Measurements from ENCODE around the gene SLC22A1. TPM values are rescaled to one million over a fixed set of nuclear protein-coding genes. Genes with fewer than 3 reads are reported as not detected.
A peak's percentile ranks its signal among the peaks of the same experiment; 100 is the strongest.
"Not testable (repeated sequence)": the region's sequence is repeated elsewhere in the genome, so short reads cannot be mapped to it uniquely, and the experiment has no call there.

The SLC22A1 gene
- total RNA-seq, 1 donor from 2014 or later: 1.2 TPM

- intact Hi-C loops (cut with DNase I): loop anchor here (5.0 kb wide), 2 partner anchors 208 to 318 kb away; partner anchors contain the start of gene SLC22A3
- Histone ChIP-seq H3K27me3 (no peaks in the 10 kb centered on the region), H3K9me3 (no peaks in the 10 kb centered on the region), H3K4me1 (peaks cover 32% of the 10 kb centered on the region), H3K36me3 (no peaks in the 10 kb centered on the region), H3K4me3 (no peak overlapping the region), H3K27ac (peak overlapping the region; percentile 68)
- no peak for DNase-seq (ENCODE audit: extremely low spot score in 2 of 2)
- TF ChIP-seq POLR2A (IDR thresholded peaks at IDR 0.05) (no peak), POLR2AphosphoS5 (IDR thresholded peaks at IDR 0.05; ENCODE audit: insufficient read depth in 1 of 2, low read depth in 1 of 2) (peak in 1 of 2 donors; percentile 51), CTCF (IDR thresholded peaks at IDR 0.05) (no peak)
These were observed 17.8 kb downstream of the SLC22A1 start for GRCh38 chr6:160139420-160139851.

GRCh38 chr6:160140493-160140892 lies 18.9 kb downstream of the SLC22A1 start:
- Histone ChIP-seq H3K27ac (peak overlapping the region; percentile 68), H3K4me1 (peaks cover 32% of the 10 kb centered on the region)
- DNase-seq (ENCODE audit: extremely low spot score in 2 of 2); H3K36me3 ChIP-seq; intact Hi-C loops (cut with DNase I); H3K27me3 ChIP-seq; H3K9me3 ChIP-seq; H3K4me3 ChIP-seq: not testable (repeated sequence)

- no peaks in the 10 kb centered on the region for H3K36me3 ChIP-seq
- peaks cover 32% of the 10 kb centered on the region for H3K4me1 ChIP-seq
- H3K4me3 ChIP-seq: no peak overlapping the region
- DNase-seq (ENCODE audit: extremely low spot score in 2 of 2): no peak
- intact Hi-C loops (cut with DNase I): no loop called here
- H3K27ac ChIP-seq: peak overlapping the region; percentile 68
- no peaks in the 10 kb centered on the region for H3K9me3 ChIP-seq
- no peaks in the 10 kb centered on the region for H3K27me3 ChIP-seq
- TF ChIP-seq CTCF (IDR thresholded peaks at IDR 0.05) (no peak), POLR2AphosphoS5 (IDR thresholded peaks at IDR 0.05; ENCODE audit: insufficient read depth in 1 of 2, low read depth in 1 of 2) (peak in 1 of 2 donors; percentile 18)
These were observed 19.5 kb downstream of the SLC22A1 start for GRCh38 chr6:160141001-160141726.

GRCh38 chr6:160142115-160142715 lies 20.6 kb downstream of the SLC22A1 start:
- no peaks in the 10 kb centered on the region for H3K36me3 ChIP-seq
- no peaks in the 10 kb centered on the region for H3K27me3 ChIP-seq
- no peak for DNase-seq (ENCODE audit: extremely low spot score in 2 of 2)
- H3K4me3 ChIP-seq: no peak overlapping the region
- peaks cover 32% of the 10 kb centered on the region for H3K4me1 ChIP-seq
- intact Hi-C loops (cut with DNase I): no loop called here
- H3K27ac ChIP-seq: peak overlapping the region; percentile 68
- TF ChIP-seq POLR2A (IDR thresholded peaks at IDR 0.05) (no peak), POLR2AphosphoS5 (IDR thresholded peaks at IDR 0.05; ENCODE audit: insufficient read depth in 1 of 2, low read depth in 1 of 2) (no peak), CTCF (IDR thresholded peaks at IDR 0.05) (no peak)
- H3K9me3 ChIP-seq: no peaks in the 10 kb centered on the region

GRCh38 chr6:160146454-160147145 lies 25.0 kb downstream of the SLC22A1 start:
- Histone ChIP-seq H3K36me3 (no peaks in the 10 kb centered on the region), H3K27me3 (no peaks in the 10 kb centered on the region), H3K27ac (no peak overlapping the region), H3K9me3 (no peaks in the 10 kb centered on the region), H3K4me3 (no peak overlapping the region), H3K4me1 (peaks cover 7% of the 10 kb centered on the region)
- peak in 1 of 2 donors; percentile 20 for DNase-seq (ENCODE audit: extremely low spot score in 2 of 2)
- TF ChIP-seq CTCF (IDR thresholded peaks at IDR 0.05) (no peak), POLR2A (IDR thresholded peaks at IDR 0.05) (no peak), POLR2AphosphoS5 (IDR thresholded peaks at IDR 0.05; ENCODE audit: insufficient read depth in 1 of 2, low read depth in 1 of 2) (no peak)
- intact Hi-C loops (cut with DNase I): no loop called here

Measured in vagina (tissue), 2 donors.